Measurements from ENCODE around the gene POLR2E.

- TF ChIP-seq MAFG (CRISPR knock-in tag; IDR thresholded peaks at IDR 0.05) (no peak), ZNF225 (CRISPR knock-in tag; IDR thresholded peaks at IDR 0.05) (no peak), BRD4 (CRISPR knock-in tag; IDR thresholded peaks at IDR 0.05) (no peak), PCBP1 (IDR thresholded peaks at IDR 0.05; ENCODE audit: borderline replicate concordance, low read depth, low read length) (no peak)
These were observed 10.1 kb upstream of the POLR2E start for GRCh38 chr19:1105008-1105872.
